Stimulated activated CD8-positive, alpha-beta memory T cell treated with anti-CD3 and anti-CD28 coated beads, Interleukin-4, amount 100 ng/mL, for 48 hours (primary cell): Measurements from ENCODE around the gene UGT3A1.

ENCODE experiments used
- DNase-seq: peaks from one replicate; pipeline ENCODE4 v3.0.0-alpha.2; 2020

Gene UGT3A1

GRCh38 chr5:35904443-35905132, 86.6 kb downstream of the UGT3A1 start:
- DNase-seq = no peak

DNA sequence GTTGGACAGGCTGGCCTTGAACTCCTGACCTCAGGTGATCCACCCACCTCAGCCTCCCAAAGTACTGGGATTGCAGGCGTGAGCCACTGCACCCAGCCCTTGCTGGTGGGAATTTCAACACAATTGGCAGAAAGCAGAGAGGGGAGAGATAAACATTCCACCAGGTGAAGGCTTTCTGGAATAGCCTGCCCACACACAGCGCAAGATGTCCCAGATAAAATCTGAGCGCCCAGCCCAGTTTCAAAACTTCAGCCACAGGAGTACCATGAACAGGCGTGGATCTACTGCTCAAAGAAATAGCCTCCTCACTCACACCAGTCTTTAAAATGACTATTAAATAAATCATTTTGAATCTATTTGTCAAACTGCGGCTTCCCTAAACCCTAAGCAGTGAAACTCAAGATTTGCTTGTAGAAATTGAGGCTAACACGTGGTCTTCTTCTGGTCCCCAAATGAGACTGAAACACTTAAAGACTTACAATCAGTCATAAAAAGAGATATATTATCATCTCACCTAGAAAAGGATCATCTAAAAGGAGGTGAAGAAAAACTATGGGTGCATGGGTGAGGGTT, 87.5 kb downstream of the UGT3A1 start:
- DNase-seq = no peak

DNA sequence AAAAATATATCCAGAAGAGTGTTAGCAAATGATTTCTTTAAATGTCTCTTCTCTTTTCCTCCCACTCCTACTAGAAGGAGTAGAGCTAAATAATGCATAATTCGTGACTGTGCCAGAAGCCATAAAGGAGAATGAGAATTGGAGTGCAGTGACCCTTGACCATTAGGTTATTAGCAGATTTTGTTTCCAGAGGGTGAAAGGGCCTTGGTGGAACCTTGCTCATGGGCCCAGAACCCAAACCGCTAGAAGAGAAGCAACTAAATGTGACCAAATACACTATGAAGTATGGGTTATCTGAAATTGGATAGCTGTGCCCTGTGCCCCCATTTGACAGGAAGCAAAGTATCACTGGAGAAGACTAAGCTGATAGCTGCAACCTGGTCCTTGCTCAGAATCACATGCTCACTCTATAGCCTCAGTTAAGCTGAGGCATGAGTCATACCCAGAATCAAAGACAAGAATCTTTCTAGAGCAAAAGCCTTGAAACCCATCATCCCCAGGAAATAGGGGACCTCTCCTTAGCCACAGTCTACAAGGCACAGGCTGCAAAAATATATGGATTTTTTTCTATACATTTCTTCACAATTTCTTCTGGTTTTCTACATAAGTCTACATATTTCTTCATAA, 89.0 kb downstream of the UGT3A1 start:
- no peak for DNase-seq
